HG03460 (cell line): ENCODE data around the gene TBC1D24.

ENCODE experiments used
- ATAC-seq: cut with Tn5 transposase; IDR thresholded peaks from one replicate; pipeline ENCODE4 v1.9.1; 2021; ENCODE audit not compliant: unreplicated experiment

TBC1D24 gene

GRCh38 chr16:2497695-2498484 lies 23.0 kb downstream of the TBC1D24 start:
- ATAC-seq, result no peak

- ATAC-seq, result no peak
Observed at GRCh38 chr16:2498531-2499253, 23.8 kb downstream of the TBC1D24 start.

- no peak for ATAC-seq
Observed at GRCh38 chr16:2499454-2499853, 24.5 kb downstream of the TBC1D24 start.

GRCh38 chr16:2499890-2500429 lies 25.0 kb downstream of the TBC1D24 start:
- no peak for ATAC-seq

GRCh38 chr16:2500430-2500917 lies 25.5 kb downstream of the TBC1D24 start:
- no peak for ATAC-seq

GRCh38 chr16:2500918-2501750 lies 26.2 kb downstream of the TBC1D24 start:
- peak; percentile 64 for ATAC-seq

- ATAC-seq, result no peak
Observed at GRCh38 chr16:2501946-2502895, 27.3 kb downstream of the TBC1D24 start.

GRCh38 chr16:2505695-2506094 lies 30.8 kb downstream of the TBC1D24 start:
- no peak for ATAC-seq

- no peak for ATAC-seq
Observed at GRCh38 chr16:2507052-2507659, 32.2 kb downstream of the TBC1D24 start.

GRCh38 chr16:2507665-2508064 lies 32.7 kb downstream of the TBC1D24 start:
- ATAC-seq, result no peak

- no peak for ATAC-seq
Observed at GRCh38 chr16:2508722-2509400, 33.9 kb downstream of the TBC1D24 start.

- ATAC-seq, result no peak
Observed at GRCh38 chr16:2511128-2511800, 36.3 kb downstream of the TBC1D24 start.

GRCh38 chr16:2511996-2512734 lies 37.2 kb downstream of the TBC1D24 start:
- ATAC-seq, result no peak

GRCh38 chr16:2512735-2513404 lies 37.9 kb downstream of the TBC1D24 start:
- ATAC-seq, result no peak

GRCh38 chr16:2513405-2514332 lies 38.7 kb downstream of the TBC1D24 start, which contains the start of gene ATP6V0C:
Gene ATP6V0C (plus strand): TSS chr16:2513952. CDS start chr16:2514104, 152 bp downstream.
- peak; percentile 55 for ATAC-seq
